Keratinocyte (primary cell): ENCODE data around the gene CMTM7.

Experiments
- CTCF ChIP-seq, 3 experiments: IDR thresholded peaks in 1 of 3; conservative IDR thresholded peaks in 1 of 3; optimal IDR thresholded peaks in 1 of 3; 2 replicates in 2 of 3; 3 replicates in 1 of 3; pipeline versions ENCODE3 to v1.5.1; 2011; ENCODE audit warnings: low read length in 3 of 3, mild to moderate bottlenecking in 3 of 3, moderate library complexity in 2 of 3, control low read depth in 1 of 3, inconsistent platforms in 1 of 3; ENCODE audit not compliant: insufficient read depth in 2 of 3; ENCODE audit errors: extremely low read depth in 1 of 3
- EZH2 ChIP-seq: IDR thresholded peaks from one replicate; pipeline ENCODE4 v1.6.1; 2012; ENCODE audit warnings: inconsistent platforms, mild to moderate bottlenecking, low read length, moderate library complexity

- TF ChIP-seq CTCF (optimal IDR thresholded peaks at IDR 0.05 in 1 of 3, IDR thresholded peaks at IDR 0.05 in 1 of 3, conservative IDR thresholded peaks at IDR 0.05 in 1 of 3; ENCODE audit: extremely low read depth in 1 of 3, insufficient read depth in 2 of 3, low read length in 3 of 3) = no peak
- no peak for TF ChIP-seq EZH2
These were observed 13.5 kb downstream of the CMTM7 start for GRCh38 chr3:32405155-32405554.
